UCSD-AML1 (cell line): ENCODE measurements around the gene ZNF217.
"Not testable (repeated sequence)": the region's sequence is repeated elsewhere in the genome, so short reads cannot be mapped to it uniquely, and the experiment has no call there.

Experiments
- DNase-seq: peaks from one replicate; lab custom pipeline; 2025; ENCODE audit not compliant: unreplicated experiment; lab: John Stamatoyannopoulos, UW

Gene ZNF217

GRCh38 chr20:53622247-53623133 is 28.9 kb upstream of the ZNF217 start:
- DNase-seq: peak; percentile 15

- peak; percentile 23 for DNase-seq
These were observed 28.0 kb upstream of the ZNF217 start for GRCh38 chr20:53621482-53622246.

DNA sequence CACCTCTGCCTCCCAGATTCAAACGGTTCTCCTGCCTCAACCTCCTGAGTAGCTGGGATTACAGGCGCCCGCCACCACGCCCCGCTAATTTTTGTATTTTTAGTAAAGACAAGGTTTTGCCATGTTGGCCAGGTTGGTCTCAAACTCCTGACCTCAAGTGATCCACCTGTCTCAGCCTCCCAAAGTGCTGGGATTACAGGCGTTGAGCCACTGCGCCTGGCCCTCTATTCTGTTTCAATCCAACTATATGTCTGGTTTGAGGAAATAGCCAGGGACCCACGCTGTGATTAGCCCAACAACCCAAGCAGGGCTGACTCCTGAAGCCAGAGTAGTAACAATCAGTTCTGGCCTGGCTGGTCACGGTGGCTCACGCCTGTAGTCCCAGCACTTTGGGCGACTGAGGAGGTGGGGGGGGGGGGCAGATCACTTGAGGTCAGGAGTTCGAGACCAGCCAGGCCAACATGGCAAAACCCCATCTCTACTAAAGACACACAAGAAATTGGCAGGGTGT is 24.9 kb upstream of the ZNF217 start:
- DNase-seq: not testable (repeated sequence)

- DNase-seq: no peak
These were observed 24.3 kb upstream of the ZNF217 start for GRCh38 chr20:53617791-53618489.

- not testable (repeated sequence) for DNase-seq
These were observed 22.9 kb upstream of the ZNF217 start for GRCh38 chr20:53616489-53616888.

DNA sequence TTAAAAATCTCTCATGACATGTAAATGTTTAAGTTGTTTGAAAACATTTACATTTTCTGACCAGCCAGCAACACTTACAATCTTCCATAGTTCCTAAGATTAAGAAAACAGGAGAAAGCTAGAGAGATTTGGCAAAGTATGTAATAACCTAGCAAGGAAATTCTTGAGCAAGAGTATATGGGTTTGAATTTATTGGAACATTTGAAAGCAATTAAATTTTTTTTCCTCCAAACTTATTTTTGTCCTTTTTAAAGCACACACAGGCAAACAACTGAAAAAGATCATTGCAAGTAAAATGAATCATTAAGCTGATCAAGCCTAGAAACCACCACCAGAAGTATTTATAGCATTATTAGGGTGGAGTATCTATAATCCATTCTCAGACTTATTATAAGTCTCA is 20.1 kb upstream of the ZNF217 start:
- no peak for DNase-seq

GRCh38 chr20:53612289-53612688 is 18.6 kb upstream of the ZNF217 start:
- not testable (repeated sequence) for DNase-seq

GRCh38 chr20:53611449-53611894 is 17.8 kb upstream of the ZNF217 start:
- DNase-seq: no peak

GRCh38 chr20:53609491-53610445 is 16.1 kb upstream of the ZNF217 start:
- DNase-seq: peak; percentile 74

DNA sequence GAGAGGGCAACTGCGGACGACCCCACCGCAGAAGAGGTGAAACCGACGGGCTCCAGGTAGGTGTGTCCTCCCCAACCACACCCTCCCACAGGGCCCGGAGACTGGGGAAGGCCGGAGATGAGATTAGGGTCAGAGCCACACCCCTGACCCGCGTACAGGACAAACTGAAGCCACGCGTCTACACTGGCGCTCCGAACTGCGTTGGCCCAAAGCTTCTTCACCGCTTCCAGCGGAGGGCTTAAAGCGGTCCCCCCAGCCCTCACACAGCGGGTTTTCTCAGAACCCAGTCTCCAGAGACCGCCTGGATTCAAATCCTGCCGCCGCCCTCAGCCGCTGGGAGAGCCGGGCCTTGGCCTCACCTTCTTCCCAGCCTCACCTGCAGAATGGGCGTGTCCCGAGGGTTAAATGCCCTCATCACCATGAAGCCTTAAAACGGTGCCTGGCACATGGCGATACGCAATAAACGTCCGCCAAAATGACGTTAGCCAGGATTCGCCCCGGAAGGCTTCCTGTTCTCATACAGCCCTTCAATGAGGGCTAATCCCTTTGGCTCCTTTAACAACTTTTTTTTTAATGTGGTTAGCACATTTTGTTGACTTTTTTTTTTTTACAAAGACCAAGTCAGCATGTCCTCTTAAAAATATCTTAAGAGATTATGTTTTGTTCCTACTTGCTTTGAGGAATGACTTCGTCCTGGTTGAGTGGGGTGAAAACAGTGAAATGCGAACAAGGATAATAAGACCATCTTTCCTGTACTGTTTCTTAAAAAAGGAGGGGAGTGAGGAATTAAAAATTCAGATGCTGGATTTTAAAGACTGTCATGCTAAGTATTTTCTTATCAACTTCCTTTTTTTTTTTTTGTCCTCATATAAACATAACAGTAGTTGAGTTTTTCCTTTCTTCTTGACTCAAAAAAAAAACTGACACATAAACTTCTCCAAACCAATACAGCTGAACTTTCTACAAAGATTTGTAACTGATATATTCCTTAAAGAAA is 15.1 kb upstream of the ZNF217 start:
- DNase-seq: no peak

- no peak for DNase-seq
These were observed 14.4 kb upstream of the ZNF217 start for GRCh38 chr20:53608071-53608455.

DNA sequence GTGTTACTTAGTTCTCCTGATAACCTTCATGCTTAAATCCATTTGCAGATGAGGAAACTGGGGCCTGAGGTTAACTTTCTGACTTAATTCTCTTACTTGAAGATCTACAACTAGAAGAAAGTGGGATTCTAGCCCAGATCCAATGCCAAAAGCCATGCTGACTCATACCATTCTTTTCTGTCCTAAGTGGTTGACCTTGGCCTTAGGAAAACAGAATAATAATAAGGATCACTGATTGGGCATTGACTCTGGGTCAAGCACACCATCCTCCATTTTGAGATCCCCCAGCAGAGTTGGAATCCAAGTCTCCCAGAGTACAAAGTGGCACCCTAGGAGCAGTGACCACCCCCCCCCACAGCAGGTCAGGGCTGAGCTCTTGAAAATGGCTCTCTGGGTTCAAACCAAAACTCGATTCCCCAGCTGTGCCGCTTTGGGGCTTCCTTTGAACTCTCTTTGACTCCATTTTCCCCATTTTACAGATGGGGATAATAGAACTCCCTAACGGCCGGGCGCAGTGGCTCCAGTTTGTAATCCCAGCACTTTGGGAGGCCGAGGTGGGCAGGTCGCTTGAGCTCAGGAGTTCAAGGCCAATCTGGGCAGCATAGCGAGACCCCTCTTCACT is 12.8 kb upstream of the ZNF217 start:
- DNase-seq: no peak

DNA sequence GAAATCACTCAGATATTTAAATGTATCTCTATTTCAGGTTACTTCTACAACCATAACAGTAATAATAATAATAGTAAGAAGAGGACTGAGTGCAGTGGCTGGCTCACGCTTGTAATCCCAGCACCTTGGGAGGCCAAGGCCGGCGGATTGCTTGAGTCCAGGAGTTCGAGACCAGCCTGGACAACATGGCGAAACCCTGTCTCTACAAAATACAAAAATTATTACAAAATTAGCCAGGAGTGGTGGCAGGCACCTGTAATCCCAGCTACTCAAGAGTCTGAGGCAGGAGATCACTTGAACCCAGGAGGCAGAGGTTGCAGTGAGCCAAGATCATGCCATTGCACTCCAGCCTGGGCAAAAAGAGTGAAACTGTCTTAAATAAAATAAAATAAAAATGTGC is 11.8 kb upstream of the ZNF217 start:
- DNase-seq: not testable (repeated sequence)

DNA sequence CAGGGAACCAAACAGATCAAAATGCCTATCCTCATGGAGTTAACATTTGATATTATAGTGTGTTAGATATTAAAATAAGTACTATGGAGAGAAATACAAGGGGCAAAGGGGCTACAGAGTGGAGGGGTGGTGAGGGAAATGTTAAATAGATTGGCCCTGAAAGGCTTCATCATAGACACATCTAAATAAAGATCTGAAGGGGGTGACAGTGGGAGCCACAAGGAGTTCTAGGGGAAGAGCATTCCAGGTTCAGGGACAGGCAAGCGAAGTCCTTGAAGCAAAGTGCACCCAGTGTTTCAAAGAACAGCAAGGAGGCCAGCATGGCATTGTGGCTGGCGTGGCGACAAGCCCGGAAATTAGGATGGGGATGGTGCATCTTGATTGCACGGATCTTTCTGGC is 11.2 kb upstream of the ZNF217 start:
- not testable (repeated sequence) for DNase-seq

DNA sequence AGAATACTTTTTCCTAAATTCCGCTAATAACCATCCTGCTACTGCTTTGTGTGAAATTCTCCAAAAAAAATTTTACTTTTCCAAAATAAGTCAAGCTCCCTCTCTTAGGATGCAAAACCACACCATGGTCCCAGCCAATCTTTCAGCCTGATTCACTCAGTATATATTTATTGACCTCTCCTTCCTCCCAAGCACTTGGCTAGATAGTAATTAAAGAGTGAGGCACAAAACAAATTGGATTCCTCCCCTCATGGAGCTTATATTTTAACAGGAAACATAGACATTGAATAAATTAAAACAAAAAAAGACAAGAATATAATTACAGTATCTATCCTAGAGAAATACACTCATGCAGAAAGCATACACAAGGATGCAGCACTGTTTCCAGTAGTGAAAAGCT is 9.0 kb upstream of the ZNF217 start:
- no peak for DNase-seq

DNA sequence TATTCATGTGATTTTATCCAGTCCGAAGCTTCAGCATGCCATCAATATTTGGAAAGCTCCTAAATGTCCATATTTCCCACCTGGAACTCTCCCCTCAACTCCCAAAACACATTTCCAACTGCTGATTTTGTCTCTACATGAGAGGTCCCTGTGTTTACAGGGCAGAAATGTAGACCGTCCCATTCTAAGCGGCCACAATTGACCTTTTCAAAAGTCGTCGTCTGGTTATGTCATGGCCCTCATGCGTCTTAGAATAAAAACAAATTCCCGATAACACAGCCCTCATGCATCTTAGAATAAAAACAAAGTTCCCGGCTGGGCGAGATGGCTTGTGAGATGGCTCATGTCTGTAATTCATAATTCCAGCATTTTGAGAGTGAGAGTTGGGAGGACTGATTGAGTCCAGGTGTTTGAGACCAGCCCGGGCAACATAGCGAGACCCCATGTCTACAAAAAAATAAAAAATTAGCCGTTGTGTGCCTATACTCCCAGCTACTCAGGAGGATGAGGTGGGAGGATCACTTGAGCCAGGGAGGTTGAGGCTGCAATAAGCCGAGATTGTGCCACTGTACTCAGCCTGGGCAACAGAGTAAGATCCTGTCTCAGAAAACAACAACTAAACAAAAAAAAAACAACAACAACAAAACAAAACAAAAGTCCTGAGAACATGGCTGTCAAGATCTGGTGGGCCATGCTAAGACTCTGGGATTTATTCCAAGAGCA is 6.4 kb upstream of the ZNF217 start:
- no peak for DNase-seq

- DNase-seq: no peak
These were observed 5.7 kb upstream of the ZNF217 start for GRCh38 chr20:53599378-53599777.

GRCh38 chr20:53599044-53599362 is 5.4 kb upstream of the ZNF217 start:
- no peak for DNase-seq
